NCI-H146 treated with DMSO at 0.1 percent for 48 hours (cell line): ENCODE results near the gene PGM1.

Experiments
- DNase-seq: peaks from one replicate; lab custom pipeline; 2025; ENCODE audit not compliant: unreplicated experiment; lab: John Stamatoyannopoulos, UW

Gene PGM1

DNA sequence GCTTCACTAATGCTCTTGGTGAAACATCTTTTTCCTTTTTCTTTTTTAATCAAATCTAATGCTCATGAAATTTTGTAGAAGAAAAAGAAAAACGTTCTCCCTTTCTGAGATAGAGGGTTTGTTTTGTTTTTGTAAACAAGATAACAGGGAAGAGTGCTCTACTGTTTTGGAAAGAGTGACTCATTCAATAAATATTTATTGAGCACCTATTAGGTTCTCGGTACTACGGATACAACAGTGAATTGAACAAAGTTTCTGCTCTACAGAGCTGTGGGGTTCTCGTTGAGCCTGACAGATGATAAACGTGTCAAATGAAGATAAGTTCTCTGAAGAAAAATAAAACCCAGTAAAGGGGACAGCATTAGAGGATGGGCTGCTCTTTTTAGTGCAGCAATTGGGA, 7.0 kb downstream of the PGM1 start:
- no peak for DNase-seq

DNA sequence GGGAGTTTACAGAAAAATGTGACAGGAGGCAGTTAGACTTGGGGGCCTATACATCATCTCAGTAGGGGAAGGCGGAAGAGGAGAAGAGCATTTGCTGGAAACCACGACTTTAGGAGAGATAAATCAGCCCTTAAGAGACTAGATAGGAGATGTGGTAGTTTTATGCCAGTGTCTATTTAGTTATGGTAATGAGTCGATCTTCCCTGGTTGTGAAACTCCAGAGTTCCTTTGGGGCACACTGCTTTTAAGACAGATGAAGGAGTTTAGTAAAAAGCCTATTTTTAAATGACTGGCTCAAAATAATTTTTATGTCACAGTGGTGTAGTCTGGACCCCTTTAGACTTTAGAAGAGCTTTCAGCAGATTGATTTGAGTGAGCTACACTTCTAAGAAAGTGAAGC, 7.8 kb downstream of the PGM1 start:
- no peak for DNase-seq

DNA sequence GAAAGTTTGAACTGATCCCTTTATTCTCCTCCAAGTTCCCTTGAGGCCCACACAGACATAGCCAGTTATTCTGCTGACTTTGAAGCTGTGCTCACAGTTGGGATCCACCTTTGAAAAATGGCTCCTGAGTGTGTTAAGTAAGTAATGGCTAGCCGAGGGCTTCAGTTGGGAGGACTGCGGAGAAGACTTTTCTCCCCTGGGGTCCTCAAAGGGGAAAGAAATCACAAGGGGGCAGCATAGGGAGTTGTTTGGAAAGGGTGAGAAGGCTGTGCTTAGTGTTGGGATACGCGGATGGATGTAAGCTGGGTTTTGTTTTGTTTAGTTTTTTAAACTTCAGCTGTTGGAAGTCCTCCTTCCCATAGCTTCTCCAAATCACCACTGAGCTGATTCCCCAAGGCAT, 8.3 kb downstream of the PGM1 start:
- DNase-seq: no peak

DNA sequence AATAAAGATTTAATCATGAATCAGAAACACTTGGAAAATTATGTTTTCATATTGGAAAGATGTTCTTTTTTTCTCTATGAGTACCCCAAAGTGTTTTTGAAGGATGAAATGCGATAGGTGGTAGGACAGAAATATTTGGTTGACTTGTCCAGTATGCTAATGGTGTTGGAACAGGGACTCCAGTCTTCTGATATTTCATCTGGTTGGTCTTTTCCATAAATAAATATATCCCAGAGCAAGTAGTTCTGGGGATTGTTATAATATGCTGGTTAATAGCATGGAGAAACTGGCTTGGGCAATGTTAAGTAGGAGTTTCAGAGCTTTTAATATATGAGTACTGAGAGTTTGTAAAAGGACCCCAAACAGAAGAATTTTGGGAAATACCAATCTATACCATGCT, 8.7 kb downstream of the PGM1 start:
- DNase-seq: no peak

DNA sequence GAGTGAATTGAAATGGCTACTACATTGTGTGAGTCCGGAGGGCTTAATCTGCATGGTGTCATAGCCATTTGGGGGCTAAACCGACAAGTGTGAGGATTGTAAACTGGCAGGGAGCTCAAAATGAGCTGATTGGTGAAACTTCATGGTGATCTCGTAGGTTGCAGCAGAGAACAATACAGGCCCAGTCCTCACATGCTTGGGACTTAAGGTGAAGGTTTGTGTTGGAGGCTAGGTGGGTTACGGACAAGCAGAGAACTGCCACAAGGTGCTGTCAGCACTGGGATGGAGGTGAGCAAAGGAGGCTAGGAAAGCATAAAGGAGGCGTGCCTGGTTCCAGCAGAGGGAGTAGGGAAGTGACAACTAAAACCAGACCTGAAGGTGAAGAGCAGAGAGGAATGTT, 9.4 kb downstream of the PGM1 start:
- DNase-seq: no peak

DNA sequence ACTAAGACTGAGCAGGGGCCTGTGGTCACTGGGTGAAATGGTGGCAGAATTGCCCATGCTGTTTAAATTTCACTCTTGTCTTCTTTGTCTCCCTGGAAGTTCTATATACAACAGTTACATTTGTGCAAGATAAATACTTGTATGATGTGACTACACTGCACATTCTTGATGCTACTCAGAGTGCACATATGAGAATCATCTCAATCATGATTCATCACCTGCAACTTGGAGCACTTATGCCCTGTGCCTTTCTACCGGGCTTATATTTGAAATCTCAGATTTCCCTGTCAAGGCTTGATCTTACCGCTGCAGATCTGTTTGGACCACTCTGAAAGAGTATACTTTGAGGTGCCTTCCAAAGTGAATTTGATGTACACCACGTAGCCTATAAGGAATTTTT, 10.6 kb downstream of the PGM1 start:
- no peak for DNase-seq

DNA sequence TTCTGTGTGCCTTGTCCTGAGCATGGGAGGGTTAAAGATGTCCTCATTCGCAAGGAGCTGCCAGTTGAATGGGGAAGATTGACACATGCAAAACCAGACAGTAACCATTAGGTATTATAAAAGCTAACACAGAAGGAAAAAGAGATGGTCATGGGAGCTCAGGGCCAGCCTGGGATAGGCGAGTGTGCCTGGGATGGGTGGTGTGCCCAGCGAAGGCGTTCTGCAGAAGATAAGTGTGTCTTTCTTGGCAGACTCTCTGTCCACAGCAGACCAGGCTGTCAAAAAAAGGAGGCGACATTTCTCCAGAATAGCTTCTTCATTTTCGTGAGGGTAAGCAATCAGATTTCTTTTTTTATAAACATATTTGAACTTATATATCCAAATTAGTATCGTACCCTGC, 14.1 kb downstream of the PGM1 start:
- DNase-seq: no peak

DNA sequence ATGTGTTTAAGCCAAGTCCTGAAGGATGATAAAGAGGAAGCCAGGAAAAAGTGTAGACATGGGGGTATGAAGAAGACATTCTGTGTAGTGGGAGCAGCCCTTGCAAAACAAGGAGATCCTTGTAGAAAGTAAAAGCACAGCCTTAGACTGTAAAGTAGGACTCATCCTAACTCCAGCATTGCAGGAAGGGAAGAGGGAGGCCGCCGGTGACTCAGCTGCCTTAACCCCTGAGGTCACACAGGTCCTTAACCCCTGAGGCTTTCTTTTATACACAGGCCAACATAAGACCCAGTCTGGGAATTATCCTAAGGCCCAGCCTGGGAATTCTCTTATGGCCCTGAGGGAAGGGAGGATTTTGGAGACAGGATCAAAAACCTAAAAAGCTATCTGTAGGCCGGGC, 18.0 kb downstream of the PGM1 start:
- DNase-seq: no peak

DNA sequence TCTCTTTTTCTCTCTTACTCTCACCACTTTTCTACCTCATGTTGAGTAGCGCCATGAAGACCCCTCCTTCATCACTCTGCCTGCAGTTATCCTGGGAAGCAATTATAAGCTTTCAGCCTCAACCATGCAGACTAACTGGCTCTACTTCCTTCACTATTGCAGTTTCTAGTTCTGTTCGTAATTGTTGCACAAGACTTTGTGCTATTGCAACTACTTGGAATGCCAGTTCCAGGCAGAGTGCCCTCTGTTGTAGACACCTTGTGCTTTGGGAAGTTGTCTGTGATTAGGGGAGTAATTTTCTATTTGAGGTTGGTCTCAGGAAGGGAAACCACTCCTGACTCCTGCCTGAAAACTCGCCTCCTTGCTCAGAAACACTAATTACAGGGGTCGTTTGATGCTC, 19.4 kb downstream of the PGM1 start:
- DNase-seq: no peak

DNA sequence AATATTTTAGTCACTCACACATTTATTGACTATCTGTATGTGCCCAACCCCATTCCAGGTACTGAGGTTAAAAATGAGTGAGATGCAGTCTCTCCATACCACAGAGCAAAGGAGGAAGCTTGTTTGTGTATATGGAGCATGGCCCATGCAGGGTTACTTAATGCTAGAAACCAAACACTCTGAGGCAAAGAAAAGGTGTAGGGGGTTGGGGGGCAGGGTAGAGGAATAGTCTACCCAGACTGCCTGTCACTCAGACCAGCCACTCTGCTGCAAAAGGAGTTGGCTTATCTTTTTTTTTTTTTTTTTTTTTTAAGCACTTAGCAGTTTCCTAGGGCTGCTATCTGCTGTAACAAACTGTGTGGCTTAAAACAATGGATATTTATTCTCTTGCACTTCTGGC, 19.8 kb downstream of the PGM1 start:
- no peak for DNase-seq

DNA sequence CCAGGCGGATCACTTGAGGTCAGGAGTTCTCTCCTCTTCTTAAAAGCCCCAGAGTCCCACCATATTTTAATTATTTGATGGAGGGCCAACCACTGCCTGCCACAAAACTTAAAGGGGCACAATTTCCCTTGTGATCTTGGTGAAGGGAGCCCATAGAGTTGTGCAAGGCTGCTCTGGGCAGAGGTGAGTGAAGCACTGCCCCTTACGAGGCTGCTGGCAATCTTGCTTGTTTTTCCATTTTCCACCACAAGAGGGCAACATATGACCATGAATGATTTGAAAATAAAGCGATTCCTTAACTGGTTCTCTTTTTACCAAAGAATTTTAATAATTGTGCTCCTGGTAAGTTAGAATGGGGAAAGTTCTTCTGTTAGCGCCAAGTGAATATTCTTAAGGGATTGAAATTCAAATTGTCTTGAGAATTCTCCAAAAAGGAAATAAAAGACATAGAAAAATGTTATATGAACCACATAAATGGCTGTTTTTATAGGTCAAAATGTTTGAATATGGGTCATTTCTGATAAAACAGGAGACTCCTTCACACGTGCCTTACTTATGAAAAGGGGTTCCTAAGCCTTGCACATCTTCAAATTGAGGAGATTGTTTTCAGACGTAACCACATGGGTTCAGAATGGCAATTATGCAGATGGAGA, 22.7 kb downstream of the PGM1 start:
- peak; percentile 19 for DNase-seq

DNA sequence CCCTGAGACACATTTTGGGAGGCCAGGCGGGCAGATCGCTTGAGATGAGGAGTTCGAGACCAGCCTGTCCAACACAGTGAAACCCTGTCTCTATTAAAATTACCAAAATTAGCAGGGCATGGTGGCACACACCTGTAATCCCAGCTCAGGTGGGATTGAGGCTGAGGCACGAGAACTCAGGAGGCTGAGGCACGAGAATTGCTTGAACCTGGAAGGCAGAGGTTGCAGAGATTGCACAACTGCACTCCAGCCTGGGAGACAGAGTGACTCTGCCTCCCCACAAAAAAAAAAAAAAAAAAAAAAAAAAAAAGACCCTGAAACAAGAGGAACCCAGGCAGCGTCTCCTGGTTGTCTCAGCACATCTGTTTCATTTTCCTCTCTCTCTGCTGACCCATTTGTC, 24.2 kb downstream of the PGM1 start:
- DNase-seq: no peak

DNA sequence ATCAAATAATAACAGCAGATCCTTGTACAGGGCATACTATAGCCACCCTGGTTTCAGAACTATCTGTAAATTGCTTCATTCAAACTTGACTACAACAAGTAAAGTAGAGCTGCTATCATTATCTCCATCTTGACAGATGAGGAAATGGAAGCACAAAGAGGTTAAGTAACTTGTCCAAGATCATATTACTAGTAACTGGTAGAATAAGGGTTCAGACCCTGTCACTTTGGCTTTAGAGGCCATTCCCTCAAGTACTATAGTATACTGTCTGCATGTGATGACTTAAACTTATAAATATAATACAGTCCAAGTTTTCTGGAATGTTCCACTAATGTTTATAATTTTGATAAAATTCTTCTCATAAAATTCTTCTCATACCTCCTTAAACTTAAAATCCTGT, 24.8 kb downstream of the PGM1 start:
- DNase-seq: no peak

DNA sequence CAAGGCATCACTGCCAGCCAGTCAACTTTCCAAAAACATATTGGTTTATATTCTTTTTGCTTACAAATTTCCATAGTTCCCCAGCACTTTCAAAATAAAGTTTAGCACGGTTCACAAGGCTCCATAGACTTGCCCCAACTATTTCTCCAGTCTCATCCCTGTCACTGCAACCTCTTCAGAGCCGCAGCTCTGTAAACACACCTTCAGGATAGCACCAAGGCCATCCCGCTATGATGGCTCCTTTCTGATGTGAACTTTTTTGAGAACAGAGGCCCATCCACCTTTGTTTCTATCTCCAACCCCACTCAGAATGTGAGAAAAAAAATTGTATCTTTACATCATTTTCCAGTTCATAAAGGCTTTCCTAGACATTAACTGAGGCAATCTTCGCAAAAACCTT, 26.3 kb downstream of the PGM1 start:
- DNase-seq: no peak

DNA sequence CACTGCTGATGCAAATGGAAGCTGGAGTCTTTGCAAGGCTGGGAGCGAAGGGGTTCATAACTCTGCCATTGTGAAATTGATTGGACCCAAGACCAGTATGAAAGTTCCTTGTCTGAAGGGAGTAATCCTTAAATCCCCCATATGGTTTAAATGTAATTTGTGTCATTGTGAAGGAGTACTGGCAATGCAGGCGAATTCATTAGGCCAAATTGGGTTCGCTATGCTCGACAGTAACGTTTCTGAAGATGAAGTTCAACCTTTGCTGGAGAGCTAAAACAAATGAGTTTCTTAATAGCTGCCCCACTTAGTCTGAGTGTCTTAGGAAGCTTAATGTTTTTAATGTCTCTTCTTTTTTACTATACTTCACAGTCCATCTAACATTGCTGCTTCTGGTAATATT, 27.5 kb downstream of the PGM1 start:
- no peak for DNase-seq

DNA sequence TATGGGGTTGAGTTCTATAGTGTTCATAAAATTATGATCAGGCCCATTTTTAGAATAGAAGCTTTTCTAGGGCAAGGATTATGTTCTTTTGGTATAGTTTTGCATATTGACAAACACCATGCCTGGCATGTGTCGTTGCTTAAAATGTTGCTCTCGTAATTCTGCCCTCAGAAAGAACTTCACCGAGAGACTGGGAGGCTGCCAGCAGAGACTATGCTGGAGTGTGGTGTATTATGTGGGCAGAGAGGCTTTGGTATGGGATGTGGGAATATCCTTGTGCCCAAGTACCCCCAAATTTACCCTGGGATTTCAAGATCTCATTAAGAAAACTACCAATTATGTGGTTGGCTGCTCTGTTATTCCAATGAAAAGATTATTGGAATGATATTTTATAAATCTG, 27.9 kb downstream of the PGM1 start:
- DNase-seq: no peak

DNA sequence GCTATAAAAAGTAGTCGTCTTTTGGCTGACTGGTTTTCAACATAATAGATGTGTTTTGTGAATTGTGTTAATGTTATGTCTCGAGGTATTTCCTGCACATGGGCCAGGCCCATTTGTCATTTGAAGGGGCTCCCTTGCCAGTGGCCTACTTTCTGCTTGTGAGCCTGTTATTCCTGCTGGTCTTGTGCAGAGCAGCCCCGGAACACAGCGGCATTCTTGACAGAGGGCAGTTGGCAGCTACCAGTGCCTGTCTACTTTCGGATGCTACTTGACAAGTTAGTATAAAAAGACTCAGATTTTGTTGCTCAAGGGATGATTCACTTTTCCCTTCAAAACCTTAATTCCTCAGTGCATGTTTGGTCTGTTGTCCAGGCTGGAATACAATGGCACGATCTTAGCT, 28.5 kb downstream of the PGM1 start:
- no peak for DNase-seq

DNA sequence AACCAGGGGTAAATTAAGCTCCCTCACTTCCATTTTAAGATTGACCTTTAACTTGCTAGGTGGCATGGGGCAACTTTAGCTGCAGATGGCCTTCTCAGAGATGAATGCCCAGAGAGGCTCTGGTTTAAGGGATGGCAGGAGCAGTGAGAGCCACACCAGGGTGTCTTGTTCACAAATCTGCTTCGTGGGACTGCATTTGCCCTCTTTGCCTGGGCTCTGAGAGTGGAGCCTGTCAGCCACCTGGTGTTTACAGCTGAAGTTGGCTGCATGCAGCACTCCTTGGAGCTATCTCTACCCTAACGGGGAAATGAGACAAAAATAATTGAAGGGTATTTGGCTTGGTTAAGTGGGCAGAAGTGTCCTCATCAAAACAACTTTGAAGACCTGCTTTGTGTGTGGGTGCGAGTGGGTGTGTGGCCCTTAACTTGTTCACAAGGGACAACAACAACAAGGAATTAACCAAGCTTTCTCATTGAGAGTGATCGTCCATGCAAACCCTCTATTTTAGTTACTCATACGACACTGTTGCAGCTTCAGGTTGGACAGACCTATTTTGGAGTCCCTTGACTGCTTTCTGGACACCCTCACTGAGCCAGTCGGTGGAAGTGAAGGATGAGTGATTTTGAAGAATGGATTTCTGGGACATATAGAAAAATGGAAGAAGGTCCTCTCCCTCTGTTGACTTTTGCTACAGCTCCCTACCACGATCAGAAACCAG, 29.8 kb downstream of the PGM1 start:
- no peak for DNase-seq

DNA sequence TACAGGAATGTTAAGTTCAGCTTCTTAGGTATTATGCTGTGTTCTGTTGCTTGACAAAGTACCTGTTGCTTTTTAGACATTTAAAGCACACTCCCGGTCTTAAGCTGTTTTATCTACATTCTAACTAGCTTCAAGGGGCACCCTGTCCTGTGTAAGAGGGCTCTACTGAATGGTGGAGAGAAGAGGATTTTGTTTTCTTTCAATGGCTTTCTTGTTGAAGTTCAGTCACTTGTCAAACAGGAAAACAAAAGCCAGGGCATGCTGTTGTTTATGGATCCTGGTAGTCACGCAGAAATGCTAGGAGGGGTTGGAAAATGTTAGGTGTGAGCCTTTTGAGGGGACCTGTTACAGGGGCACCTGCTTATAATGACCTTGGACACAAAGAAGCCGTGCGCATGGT, 30.7 kb downstream of the PGM1 start:
- no peak for DNase-seq

DNA sequence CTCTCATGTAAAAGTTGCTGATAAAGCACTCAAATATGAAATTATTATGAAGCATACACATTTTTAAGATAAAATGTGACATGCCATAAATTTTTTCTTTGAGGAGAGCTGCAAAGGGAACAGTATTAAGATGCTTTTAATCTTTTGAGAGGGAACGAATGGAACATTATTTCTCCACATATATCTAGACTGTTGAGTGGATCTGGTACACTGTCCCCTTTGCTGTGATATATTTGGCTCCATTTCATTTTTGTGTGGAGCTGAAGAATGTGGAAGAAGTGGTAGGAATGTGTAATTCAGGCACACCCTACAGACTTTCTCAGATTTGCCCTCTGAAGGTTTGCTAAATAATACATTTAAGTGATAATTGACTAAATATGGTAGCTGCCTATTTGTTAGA, 31.7 kb downstream of the PGM1 start:
- DNase-seq: no peak

DNA sequence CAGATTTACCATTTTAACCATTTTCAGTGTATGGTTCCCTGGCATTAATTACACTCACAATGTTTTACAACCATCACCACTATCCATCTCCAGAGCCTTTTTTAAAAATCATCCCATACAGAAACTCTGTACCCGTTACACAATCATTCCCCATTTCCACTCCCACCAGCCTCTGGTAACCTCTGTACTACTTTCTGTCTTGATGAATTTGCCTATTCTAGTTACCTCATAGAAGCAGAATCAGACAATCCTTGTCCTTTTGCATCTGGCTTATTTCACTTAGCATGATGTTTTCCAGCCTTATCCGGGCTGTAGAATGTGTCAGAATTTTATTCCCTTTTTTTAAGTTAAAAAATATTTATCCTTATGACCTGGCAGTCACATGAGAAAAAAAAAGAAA, 33.0 kb downstream of the PGM1 start:
- no peak for DNase-seq

DNA sequence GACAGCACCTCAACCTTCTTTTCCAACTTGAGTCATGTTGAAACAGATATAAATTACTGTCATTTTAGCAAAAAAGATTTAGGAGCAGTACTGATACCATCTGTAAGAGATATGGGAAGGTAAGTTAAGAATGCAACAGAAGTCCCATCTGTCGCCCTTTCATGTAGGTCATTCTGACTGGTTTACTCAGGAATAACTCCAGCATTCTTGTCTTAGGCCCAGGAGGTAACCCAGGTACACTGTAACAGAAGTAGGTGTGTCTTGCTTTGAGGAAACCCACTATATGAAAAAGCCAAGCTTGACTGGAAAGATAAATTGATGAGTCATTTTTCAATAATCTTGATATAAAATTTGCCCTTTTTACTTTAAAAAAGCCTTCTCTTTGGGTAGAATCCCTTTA, 35.4 kb downstream of the PGM1 start:
- DNase-seq: no peak

DNA sequence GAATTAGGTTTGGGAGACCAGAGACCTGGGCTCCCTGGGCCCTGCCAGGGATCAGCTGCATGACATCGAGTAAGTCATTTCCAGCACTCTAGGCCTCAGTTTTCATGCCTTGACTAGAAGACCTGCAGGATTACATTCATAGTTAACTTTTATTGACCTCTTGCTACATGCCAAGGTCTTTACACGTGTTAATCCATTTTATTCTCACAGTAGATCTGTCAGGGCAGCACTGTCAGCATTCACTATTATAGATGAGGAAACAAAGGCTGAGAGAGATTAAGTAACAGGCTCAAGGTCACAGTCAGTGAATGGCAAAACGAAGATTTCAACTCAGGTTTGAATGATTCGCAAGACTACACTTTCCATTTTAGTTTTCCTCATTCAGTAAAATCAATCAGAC, 37.0 kb downstream of the PGM1 start:
- no peak for DNase-seq
